Ovary (tissue), 3 donors: ENCODE measurements around the gene CMTM7.

Source experiments
- EP300 ChIP-seq: sonication (generic); formaldehyde crosslinking; IDR thresholded peaks from one replicate; pipeline ENCODE4 v1.6.1; 2017; ENCODE audit warnings: antibody characterized with exemption
- POLR2A ChIP-seq: fragments of 450-650 bp; IDR thresholded peaks from one replicate; pipeline ENCODE4 v1.6.1; 2017; ENCODE audit warnings: antibody characterized with exemption, mild to moderate bottlenecking, moderate library complexity
- TF ChIP-seq, protein P1 (sequence below), 3 donors: fragments of 450-650 bp in 2 of 3; fragments of 200-600 bp in 1 of 3; IDR thresholded peaks; one replicate each; pipeline versions ENCODE4 v1.5.1 to v1.8.0; 2016 to 2022; ENCODE audit warnings: antibody characterized with exemption in 3 of 3, mild to moderate bottlenecking in 1 of 3
- donor health status: DM: no; HTN: no; CAD: no.

DNA sequence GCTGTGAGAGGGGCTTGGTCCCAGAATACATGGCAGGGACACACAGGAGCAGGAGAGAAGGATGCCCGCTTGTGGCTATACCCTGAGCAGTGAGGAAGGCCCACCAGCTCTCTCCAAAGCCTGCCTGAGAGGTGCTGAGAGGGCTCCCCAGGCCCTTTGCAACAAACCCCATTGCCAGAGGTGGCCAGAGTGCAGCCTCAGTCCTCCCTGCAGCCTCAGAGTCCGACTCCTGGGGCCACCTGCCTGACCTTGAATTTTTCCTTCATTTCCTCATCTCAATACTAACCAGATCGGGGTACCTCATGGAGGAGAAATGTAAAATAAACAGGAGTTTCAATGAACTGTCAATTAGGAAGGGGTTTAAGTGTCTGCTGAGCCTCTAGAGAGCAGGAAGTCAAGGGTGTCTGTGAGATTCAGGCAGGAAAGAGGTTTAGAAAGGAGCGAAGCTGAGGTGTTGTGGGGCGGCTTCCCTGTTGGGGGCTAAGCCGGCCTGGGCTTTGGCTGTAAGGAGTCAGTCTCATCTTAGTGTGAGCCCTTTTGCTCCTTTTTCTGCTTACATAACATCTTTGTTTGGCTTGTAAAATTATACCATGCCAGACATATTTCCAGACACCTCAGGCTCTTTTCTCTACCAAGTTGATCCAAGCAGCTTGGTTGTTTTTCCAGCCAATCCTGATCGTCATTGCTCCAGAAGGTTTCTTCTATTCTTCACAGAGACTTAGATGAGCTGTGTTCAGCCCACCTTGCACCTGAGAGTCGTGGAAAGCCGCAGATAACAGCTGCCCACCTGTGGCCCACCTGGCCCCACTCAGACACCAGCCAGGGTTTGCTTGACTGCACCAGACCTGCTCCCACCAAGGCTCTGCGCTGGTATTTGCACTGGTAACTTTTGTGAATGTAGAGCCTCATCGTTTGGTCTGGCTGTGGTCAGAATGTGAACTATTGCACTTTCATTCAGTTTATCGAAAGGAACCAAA is 36.7 kb downstream of the CMTM7 start:
- TF ChIP-seq, protein P1, sequence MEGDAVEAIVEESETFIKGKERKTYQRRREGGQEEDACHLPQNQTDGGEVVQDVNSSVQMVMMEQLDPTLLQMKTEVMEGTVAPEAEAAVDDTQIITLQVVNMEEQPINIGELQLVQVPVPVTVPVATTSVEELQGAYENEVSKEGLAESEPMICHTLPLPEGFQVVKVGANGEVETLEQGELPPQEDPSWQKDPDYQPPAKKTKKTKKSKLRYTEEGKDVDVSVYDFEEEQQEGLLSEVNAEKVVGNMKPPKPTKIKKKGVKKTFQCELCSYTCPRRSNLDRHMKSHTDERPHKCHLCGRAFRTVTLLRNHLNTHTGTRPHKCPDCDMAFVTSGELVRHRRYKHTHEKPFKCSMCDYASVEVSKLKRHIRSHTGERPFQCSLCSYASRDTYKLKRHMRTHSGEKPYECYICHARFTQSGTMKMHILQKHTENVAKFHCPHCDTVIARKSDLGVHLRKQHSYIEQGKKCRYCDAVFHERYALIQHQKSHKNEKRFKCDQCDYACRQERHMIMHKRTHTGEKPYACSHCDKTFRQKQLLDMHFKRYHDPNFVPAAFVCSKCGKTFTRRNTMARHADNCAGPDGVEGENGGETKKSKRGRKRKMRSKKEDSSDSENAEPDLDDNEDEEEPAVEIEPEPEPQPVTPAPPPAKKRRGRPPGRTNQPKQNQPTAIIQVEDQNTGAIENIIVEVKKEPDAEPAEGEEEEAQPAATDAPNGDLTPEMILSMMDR (IDR thresholded peaks at IDR 0.05): no peak
- no peak for TF ChIP-seq EP300
- no peak for TF ChIP-seq POLR2A
